Fibroblast of peridontal ligament (primary cell): ENCODE measurements around the gene RASL10B.
A peak's percentile ranks its signal among the peaks of the same experiment; 100 is the strongest.
"Not testable (repeated sequence)": the region's sequence is repeated elsewhere in the genome, so short reads cannot be mapped to it uniquely, and the experiment has no call there.

Experiments
- DNase-seq: peaks from one replicate; pipeline ENCODE4 v3.0.0-alpha.2; 2010; ENCODE audit errors: extremely low read depth

Gene RASL10B

DNA sequence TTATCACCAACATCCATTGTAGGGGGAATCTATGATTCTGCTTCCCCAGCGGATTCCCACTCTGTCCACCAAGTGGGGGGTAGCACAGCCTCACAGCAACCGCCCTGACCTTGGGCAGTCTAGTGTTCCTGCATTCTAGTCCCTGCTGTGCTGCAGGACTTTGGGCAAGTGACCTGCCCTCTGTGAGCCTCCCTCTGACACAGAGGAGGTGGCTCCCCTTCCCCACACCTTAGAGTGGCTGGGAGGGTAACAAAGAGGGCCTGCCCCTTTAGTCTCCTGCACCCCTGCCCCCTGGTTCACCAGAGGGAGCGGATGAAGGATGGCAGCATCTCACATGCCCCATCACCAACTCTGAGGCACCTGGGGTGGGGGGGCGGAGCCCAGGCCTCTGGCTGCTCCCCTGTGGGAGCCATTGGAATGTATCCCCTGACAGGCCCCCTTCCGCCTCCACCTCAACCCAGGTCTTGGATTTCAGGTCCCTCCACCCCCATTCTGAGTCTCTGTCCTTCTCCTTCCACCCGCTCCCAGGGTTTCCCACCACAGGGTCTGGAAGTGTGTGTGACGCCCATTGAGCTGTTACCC is 11.5 kb downstream of the RASL10B start:
- no peak for DNase-seq

DNA sequence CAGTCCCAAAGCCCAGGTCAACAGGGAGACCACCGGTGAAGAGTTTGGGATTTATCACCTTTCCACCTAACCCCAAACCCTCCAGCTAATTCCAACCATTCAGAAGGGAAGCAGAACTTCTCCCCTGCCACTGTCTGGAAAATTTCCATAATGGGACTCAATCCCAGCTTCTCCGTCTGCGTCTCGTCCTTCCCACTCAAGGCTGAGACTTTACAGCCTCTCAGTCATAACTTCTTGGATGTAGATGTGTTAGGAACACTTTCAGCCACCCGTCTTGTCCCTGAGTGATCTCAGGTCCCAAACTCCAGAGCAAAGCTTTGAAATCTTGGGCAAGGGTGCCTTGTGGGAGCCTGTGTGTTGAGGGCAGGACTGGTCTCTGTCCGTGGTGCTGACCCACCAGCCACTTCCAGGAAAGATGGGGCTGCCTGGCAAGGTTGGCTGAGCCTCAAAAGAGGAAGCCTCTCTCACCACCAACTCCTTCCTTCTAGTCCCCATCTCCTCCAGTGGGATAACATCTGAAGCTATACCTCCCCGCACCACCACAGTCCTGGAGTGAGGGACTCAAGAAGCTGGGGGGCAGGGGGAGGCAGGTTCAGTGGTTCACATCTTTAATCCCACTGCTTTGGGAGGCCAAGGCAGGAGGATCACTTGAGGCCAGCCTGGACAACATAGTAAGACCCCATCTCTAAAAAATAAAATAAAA is 12.3 kb downstream of the RASL10B start:
- DNase-seq, result peak; percentile 39

DNA sequence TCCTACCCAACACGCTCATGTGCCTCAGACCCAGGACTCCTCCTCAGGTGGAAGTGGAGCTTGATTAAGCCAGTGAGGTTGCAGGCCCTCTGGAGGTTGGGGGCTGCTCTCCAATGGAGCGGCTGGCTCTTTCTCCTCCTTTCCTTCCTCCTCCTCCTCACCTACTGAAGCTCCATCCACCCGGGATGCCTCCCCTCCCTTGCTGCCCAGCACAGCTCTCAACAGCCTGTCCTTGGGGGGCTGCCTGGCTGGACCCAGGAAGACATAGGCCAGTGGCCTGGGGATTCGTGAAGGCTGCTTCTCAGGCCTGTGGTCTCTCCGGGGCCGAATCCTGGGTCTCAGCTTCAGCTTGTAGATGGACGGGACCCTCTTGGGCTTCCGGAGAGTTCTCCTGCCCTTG is 13.4 kb downstream of the RASL10B start:
- no peak for DNase-seq

DNA sequence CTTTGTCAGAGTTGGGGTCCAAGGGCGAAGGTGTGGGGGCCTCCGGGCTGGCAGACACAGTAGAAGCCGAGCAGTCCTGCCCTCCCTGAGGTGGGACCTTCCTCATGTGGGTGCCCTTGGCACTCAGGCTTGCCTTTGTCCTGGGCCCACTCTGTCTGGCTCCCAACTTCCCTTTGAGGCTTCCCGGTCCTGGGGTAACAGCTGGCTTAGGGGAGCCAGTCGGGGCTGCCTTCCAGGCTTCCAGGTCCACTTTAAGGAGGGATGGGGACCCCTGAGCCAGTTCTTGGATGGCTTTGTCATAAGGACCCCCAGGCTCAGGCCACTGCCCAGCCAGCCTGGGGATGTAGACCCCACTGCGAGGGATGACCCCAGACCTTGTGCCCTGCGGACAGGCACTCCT is 13.8 kb downstream of the RASL10B start:
- DNase-seq, result no peak

DNA sequence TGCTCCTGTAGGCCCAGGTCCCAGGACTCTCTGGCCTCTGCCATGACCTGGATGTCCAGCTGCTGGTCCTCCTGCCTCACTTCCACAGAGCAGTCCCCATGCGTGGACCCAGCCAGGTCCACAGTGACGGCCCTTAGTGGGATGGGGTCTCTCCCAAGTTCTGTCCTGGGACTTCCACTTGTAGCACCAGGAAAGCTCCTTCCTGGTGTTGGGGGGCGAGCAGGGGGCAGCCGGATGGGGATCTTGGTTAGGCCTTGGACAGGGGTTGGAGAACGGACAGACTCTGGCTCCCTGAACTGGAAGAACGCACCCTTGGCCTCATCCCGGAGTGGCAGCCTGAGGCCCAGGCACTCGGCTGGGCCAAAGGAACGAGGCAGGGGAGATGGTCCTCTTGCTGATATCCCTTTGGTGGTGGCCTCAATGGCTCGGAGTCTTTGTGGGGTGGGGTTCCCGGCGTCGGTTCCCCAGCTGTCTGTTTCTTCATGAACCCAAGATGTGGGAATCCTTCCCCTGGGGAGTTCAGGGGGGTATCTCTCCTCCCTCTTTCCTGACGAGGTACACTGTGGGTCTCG is 14.4 kb downstream of the RASL10B start:
- no peak for DNase-seq

DNA sequence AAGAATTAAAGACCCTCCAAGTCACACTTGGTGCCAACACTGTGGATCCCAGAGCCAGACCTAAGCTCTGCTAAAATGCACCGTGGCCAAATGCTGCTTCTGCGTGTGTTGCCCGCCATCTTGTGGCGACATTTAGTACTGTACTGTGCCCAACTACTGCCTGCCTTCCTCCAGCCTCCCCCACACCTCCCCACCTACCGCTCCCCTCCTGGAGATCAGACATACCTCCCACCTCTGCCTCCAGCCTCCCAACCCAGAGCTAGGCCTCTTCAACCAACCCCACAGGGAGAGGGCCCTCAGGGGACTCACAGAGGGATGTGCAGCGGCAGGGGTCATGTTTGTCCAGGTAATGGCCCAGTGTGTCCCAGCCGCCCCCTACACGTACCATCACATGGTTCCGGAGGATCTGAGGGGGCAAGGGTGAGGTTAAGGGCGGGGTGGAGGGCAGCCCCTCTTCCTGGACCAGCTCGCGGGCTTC is 16.1 kb downstream of the RASL10B start:
- peak; percentile 82 for DNase-seq

DNA sequence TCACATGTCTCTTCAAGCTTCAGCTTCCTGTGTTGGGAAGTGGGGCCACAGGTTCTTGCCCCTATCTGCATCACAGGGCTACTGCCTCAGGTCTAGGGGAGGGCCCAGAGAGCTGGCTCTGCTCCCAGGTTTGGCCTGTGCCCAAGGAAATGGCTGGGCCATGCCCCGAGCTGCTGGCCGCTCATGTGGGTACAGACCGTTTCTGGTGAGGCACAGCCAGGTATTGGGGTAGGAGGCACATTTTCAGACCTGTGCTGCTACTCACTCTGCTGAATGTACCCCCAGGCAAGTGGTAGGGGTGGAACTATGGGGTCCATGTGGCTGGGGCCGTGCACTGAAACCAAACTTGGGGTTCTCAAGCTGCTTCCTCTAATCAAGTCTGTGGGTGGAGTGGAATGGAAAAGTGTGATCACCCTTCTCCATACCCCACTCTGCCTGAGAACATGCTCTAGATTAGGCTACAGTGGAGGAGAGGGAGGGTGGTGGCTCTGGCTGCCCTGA is 17.0 kb downstream of the RASL10B start:
- no peak for DNase-seq

DNA sequence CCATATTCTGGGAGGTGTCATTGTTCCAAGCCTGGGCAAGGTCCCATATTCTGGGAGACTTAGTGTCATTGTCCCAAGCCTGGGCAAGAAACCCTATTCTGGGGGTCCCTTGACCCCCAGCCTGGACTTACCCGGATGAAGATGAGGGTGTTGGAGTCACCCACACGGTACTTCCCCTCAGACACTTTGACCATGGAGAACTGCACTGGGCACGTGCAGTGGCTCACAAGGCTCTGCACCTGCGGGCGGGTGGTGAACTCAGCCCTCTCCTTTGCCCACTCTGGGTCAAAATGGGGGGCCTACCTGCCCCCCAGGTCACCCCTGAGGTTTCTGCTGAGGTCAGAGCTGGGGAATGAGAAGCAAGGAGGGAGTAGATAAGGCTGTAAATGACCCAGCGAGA is 17.5 kb downstream of the RASL10B start:
- DNase-seq, result no peak

DNA sequence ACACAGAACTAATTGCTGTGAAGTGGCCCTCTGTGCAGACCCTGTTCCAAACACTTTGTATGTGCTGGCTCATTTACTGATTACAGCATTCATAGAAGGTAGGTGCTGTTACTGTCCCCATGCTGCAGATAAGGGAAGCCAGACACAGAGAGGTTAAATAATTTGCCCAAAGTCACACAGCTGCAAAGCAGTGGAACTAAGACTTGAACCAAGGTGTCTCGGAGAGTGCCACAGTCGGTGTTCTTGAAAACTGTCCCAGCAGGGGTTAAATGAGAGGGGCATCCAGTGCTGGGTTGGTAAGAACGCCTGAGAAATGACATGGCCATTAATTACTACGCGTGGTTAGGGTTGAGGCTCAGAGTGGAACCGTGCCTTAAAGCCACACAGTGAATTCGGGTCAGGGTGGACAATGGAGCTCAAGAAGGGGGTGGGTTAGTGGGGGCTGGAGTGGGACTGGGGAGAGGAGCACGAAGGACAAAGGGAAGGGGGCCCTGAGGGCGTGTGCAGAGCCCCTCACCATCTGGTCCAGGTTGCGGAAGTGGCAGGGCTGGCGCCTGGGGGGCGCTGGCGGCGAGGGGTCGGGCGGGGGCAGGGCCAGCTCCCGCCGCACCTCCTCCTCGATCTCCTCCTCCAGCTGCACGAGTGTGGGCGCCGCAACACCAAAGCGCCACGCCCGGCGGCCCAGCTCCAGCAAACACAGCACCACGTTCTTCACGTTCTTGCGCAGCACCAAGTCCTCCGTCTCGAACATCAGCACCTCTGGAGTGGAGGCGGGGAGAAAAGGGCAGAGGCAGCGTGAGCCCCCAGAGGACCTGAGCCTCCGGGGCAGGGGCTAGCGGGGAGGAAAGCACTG is 18.3 kb downstream of the RASL10B start:
- no peak for DNase-seq

DNA sequence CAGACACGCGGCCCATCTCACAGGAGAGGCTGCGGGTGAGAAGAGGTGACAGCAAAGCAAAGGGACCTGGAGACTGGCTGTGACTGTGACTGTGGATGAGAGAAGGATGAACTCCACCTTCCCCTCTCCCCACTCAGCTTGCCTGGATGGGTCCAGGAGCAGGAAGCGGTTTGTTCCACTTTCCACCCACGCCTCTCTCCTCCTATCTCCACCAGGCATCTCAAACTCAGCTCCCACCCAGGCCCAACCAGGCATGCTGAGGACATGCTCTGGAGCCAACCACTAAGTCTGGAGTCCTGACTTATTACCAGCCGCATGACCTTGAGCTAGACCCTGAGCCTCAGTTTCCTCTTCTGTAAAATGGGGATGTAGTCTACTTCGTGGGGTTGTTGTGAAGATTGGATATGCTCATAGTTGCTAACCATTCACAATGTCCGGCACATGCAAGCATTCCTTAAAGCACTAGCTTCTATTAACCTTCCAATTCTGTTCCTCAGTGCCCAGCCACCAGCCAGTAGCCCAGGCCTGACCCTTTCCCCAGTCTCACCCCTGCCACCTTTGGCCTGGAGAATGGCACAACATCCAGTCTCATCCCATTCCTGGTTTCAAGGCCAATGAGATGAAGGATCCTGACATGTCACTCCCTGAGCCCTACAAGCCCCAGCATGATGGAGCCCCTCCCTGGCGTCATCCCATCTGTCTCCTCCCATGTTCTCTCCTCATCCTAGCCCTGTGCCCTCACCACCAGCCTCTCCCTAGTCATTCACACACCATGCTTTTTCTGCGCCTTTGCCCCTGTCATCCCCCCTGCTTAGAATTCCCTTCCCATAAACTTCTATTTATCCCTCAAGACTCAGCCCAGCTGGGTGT is 19.3 kb downstream of the RASL10B start:
- no peak for DNase-seq

DNA sequence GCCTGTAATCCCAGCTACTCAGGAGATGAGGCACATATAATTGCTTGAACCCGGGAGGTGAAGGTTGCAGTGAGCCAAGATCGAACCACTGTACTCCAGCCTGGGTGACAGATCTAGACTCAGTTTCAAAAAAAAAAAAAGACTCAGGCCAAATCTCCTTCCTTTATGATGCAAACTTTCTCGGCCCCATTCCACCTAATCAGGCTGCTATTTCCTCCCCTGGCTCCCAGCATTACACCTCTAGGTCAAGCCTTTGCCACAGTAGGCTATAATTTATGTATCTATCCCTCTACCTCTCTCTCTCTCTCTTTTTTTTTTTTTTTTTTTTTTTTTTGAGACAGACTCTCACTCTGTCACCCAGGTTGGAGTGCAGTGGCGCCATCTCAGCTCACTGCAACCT is 20.1 kb downstream of the RASL10B start:
- not testable (repeated sequence) for DNase-seq

DNA sequence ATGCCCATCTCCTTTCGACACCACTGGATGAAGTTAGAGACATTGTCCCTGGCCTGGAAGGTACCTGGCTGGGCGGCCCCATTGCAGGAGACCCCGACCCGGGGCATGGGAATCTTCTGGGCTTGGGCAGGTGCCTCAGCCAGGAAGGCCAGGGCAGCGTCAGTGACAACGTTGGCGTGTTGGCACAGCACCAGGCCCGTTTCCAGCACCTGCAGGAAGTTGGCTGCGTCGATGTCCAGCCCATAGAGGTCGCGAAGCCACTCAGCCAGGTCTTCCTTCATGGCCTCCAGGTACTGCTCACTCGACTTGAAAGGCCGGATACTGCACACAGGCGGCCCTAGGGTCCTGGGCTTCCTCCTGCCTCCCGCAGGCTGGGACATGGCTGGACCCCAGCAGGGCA is 21.0 kb downstream of the RASL10B start:
- DNase-seq, result no peak

DNA sequence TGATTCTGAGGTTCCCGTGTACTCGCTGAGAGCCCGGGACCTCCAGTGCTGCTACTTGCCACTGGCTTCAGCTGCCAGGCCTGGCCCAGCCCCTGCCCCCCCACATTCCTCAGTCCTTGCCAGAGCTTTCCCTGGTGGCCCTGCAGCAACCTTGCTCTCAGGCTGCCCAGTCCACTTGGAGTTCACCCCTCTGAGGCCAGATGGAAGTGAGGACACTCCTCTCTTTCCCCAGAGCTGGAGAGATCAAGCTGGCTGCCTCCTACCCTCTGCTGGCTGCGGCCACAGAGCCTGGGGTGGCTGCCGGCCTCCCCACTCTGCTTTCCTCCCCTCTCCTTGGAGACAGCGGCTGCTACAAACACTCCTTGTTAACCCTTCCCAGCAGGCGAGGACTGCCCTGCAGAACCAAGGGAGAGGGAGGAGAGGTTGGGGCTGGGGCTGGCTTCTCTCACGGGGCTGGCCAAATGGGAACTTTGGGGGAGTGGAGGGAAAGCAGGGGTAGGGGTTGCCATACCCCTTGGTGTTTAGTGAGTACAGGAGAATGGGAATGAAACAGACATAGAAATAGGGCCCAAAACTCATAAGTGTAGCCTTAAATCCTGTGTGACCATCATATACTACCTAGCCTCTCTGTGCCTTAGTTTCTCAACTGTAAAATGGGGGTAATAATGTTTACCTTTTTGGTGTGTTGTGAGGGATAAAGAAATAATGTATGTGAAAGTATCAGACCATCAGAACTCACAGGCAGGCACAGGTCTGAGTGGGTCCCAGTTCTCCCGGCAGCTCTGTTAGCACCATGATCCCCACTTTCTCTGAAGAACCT is 21.7 kb downstream of the RASL10B start, which contains the start of gene GAS2L2:
GAS2L2 (minus strand) TSS at position 295 of the 820 bp plus-strand sequence. CDS start 389 bp downstream, outside the sequence.
- no peak for DNase-seq

DNA sequence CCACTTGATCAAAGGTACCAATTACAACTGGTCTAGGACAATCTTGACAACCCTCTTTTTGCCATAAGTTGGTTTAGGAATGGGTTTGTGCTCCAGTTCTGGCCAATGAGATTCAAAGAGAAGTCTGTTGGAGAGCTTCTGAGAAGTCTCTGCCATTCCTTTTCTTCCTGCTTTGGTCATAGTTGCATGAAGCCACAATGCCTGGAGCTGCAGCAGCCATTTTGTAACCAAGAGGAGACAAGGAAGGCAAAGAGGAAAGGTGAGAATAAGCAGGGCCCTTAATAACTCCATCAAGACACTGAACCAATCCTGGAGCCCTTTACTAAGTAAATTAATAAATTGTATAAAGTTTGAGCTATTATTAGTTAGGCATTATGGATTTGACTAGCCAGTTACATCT is 25.8 kb downstream of the RASL10B start:
- no peak for DNase-seq

DNA sequence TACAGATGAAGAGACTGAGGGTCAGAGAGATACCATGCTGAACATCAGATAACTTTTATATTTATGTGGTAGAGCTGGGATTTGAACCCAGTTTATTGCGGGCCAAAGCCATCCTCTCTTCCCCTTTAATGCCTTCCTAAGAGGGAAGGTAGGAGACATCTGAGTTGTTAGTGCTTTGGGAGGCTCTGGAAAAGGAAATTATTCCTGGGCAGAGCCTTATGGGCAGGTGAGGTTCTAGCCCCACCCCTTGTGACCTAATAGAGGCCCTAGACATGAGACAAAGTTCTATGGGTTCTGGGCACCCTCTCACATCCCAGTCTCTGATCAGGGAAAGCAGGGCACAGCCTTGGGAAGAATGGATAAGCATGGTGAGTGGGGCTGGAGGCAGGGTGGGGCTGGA is 29.1 kb downstream of the RASL10B start, which contains the start of gene C17orf50:
C17orf50 (plus strand) TSS at position 301 of the 400 bp plus-strand sequence; CDS start at position 356, 55 bp downstream.
- DNase-seq, result no peak

DNA sequence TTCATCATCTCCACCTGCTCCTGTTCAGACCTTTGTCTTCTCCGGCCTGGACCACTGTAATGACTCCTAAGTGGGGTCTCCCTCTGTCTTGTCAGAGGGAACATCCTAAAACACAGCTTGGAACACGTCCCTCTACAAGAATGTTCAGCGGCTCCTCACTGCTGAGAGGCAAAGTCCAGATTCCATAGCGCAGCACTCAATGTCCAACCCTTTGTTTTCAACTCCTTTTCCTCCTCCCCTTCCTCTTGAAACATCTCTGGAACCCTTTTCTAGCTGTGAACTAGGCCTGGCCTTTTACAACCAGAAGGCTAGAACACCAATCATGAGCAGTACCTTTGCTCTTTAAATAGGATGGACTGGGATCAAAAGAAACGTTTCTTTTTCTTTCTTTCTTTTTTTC is 30.2 kb downstream of the RASL10B start:
- no peak for DNase-seq

DNA sequence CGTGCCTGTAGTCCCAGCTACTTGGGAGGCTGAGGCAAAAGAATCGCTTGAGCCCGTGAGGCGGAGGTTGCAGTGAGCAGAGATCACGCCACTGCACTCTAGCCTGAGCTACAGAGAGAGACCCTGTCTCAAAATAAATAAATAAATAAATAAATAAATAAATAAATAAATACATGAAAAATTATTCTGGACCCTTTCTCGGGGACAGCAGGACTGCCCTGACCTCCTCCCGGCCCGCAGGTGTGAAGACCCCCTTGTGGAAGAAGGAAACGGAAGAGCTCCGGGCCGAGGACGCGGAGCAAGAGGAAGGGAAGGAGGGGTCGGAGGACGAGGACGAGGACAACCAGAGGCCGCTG is 32.3 kb downstream of the RASL10B start:
- no peak for DNase-seq

DNA sequence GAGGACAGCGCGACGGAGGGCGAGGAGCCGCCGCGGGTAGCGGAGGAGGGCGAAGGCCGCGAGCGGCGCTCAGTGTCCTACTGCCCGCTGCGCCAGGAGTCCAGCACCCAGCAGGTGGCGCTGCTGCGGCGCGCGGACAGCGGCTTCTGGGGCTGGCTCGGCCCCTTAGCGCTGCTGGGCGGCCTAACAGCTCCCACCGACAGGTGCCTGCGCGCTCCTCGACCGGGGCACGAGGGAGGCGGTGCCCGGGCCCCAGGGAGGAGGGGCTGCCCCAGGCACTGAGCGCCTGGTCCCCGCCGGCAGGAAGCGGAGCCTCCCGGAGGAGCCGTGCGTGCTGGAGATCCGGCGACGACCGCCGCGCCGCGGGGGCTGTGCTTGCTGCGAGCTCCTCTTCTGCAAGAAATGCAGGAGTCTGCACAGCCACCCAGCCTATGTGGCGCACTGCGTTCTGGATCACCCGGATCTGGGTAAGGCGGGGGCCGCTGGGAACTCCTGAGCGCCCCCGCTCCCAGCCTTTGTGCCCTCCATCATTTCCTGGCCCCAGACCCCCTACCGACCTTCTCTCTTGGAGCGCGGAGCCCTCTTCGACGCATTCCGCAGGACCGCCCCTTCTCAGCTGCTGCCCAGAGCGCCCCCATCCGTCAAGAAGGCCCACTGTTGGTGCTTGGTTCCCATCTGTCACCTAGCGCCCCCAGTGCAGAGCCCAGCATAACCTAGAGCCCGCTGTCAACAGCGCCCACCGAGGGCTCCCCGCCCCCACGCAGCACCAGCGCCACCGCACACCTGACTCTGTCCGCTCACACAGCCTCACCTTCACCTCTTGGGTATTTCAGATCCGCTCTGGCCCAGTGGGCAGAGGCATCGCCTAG is 32.9 kb downstream of the RASL10B start:
- DNase-seq, result peak; percentile 66

DNA sequence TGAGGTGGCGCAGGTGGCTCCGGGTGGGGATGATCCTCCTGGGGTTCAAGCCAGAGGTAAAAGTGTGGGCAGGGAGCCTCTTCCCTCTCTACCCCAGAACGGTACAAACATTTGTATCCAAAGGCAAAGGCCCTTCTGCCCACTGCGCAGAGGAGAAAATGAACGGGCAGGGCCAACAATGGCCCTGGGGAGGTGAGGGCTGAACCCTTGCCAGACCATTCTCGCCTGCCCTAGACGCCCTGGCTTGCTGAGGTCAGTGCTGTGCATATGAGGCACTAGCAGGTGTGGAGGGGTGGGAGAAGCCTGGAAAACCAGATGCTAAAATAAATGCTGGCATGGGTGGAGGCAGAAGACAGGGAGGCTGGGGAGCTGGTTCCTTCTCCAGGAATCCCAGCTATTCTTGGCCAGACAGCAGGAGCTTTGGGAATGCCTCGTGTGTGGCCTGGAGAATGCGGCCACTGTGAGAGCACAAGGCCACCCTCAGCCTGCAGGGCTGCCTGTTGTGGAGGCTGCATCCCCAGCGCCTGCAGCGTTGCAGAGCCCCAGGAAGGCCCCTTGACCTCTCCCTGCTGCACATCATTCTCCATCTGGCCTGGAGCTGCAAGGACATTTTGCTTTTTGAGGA is 33.8 kb downstream of the RASL10B start:
- DNase-seq, result no peak
